Panc1 (cell line): ENCODE measurements around the gene MAP7D3. TPM values are rescaled to one million over a fixed set of nuclear protein-coding genes. Genes with fewer than 3 reads are reported as not detected.

Experiments
- ATAC-seq: fragments of 200-7000 bp; cut with Tn5 transposase; 2 replicates; pipeline ENCODE4 v1.9.1; 2020; ENCODE audit warnings: mild to moderate bottlenecking, moderate library complexity
- BruUV-seq: library from RNA; stranded (reverse); fragments of 400-500 nt; replicated peaks from 2 replicates; lab custom pipeline; 2021; lab: Mats Ljungman, UMichigan
- CTCF ChIA-PET: fragments of 300-600 bp; sonication (Branson Sonifier 250); formaldehyde crosslinking; loops from one replicate; lab custom pipeline; 2022; ENCODE audit warnings: antibody characterized with exemption; lab: Charles Lee
- POLR2A ChIA-PET: fragments of 300-600 bp; sonication (Branson Sonifier 250); formaldehyde crosslinking; loops from one replicate; lab custom pipeline; 2022; ENCODE audit warnings: antibody characterized with exemption; lab: Charles Lee
- DNase-seq: peaks from one replicate; pipeline ENCODE4 v3.0.0-alpha.2; 2010; ENCODE audit warnings: low read depth, low spot score
- H3K27ac ChIP-seq: 2 replicates; pipeline ENCODE4 v1.5.1; 2011; ENCODE audit warnings: mild to moderate bottlenecking, low read length, inconsistent platforms
- H3K27me3 ChIP-seq: fragments of 200-500 bp; sonication (Bioruptor generic); 2 replicates; pipeline ENCODE4 v1.6.0; 2014; ENCODE audit warnings: low read length, inconsistent platforms; ENCODE audit not compliant: control insufficient read depth, insufficient read depth
- H3K36me3 ChIP-seq: fragments of 200-500 bp; sonication (Bioruptor generic); 2 replicates; pipeline ENCODE4 v1.5.1; 2014; ENCODE audit warnings: inconsistent platforms, mild to moderate bottlenecking, low read length, moderate library complexity; ENCODE audit not compliant: control insufficient read depth, insufficient read depth
- H3K4me1 ChIP-seq: 2 replicates; pipeline ENCODE4 v1.5.1; 2011; ENCODE audit warnings: inconsistent platforms, mild to moderate bottlenecking, low read length, moderate library complexity; ENCODE audit not compliant: control insufficient read depth, insufficient read depth
- H3K4me3 ChIP-seq, 2 experiments: 2 replicates each; pipeline ENCODE4 v1.5.1; 2011 to 2012; ENCODE audit warnings: low read depth in 2 of 2, low read length in 2 of 2, mild to moderate bottlenecking in 2 of 2, inconsistent platforms in 1 of 2, moderate library complexity in 1 of 2
- H3K9me3 ChIP-seq: fragments of 200-500 bp; sonication (Bioruptor generic); 2 replicates; pipeline ENCODE4 v1.5.1; 2014; ENCODE audit warnings: low read depth, mild to moderate bottlenecking, inconsistent platforms, low read length, moderate library complexity; ENCODE audit not compliant: control insufficient read depth, insufficient read depth
- CTCF ChIP-seq: fragments of 450-650 bp; IDR thresholded peaks from 2 replicates; pipeline ENCODE4 v1.5.1; 2017; ENCODE audit warnings: mild to moderate bottlenecking
- POLR2AphosphoS5 ChIP-seq: IDR thresholded peaks from 2 replicates; pipeline ENCODE4 v1.6.1; 2012; ENCODE audit warnings: mild to moderate bottlenecking, low read depth, low read length, moderate library complexity
- REST ChIP-seq, 2 experiments: IDR thresholded peaks; 2 replicates each; pipeline ENCODE4 v1.6.1; 2011 to 2012; ENCODE audit warnings: low read depth in 2 of 2, control low read depth in 1 of 2, low read length in 1 of 2, mild to moderate bottlenecking in 1 of 2, moderate library complexity in 1 of 2; ENCODE audit not compliant: insufficient read depth in 1 of 2
- SIN3A ChIP-seq: IDR thresholded peaks from 2 replicates; pipeline ENCODE4 v1.6.1; 2012; ENCODE audit warnings: low read depth, mild to moderate bottlenecking, low read length, moderate library complexity, borderline replicate concordance; ENCODE audit not compliant: insufficient read depth
- TCF7L2 ChIP-seq: IDR thresholded peaks from 2 replicates; pipeline ENCODE4 v1.6.1; 2011; ENCODE audit warnings: mild to moderate bottlenecking, low read depth, low read length, inconsistent platforms
- in situ Hi-C: cut with HindIII; loops from 2 replicates; pipeline ENCODE4 v1.10.0; 2016; ENCODE audit warnings: low sequenced_read_pairs, low pct_unique_long_range_greater_than_20kb
- intact Hi-C: fragments of 100-400 bp; cut with micrococcal nuclease; formaldehyde crosslinking; loops from one replicate; pipeline ENCODE4 v1.10.0; 2022; ENCODE audit not compliant: unreplicated experiment
- total RNA-seq: library from RNA; stranded (reverse); gene quantifications from one replicate; pipeline ENCODE4 v1.2.1, GENCODE V29; 2021; ENCODE audit not compliant: unreplicated experiment

MAP7D3 gene
- total RNA-seq, 1 experiment from 2014 or later, result 23.3 TPM

GRCh38 chrX:136207546-136207945, 43.7 kb downstream of the MAP7D3 start:
- intact Hi-C loops, result no loop called here

GRCh38 chrX:136206916-136207315, 44.3 kb downstream of the MAP7D3 start:
- H3K4me1 ChIP-seq, result no peaks in the 10 kb centered on the region
- H3K9me3 ChIP-seq, result no peaks in the 10 kb centered on the region
- H3K27me3 ChIP-seq, result no peaks in the 10 kb centered on the region
- DNase-seq (no peak), ATAC-seq (no peak)
- no peak overlapping the region for H3K4me3 ChIP-seq
- in situ Hi-C loops, result no loop called here
- BruUV-seq, result no TSS peak
- H3K36me3 ChIP-seq, result no peaks in the 10 kb centered on the region
- no peak overlapping the region for H3K27ac ChIP-seq
- intact Hi-C loops, result no loop called here
- CTCF ChIA-PET, result no interaction called here
- POLR2A ChIA-PET, result no interaction called here
- TF ChIP-seq TCF7L2 (no peak), POLR2AphosphoS5 (no peak), CTCF (no peak), SIN3A (no peak), REST (IDR thresholded peaks at IDR 0.05; ENCODE audit: insufficient read depth in 1 of 2, low read depth in 2 of 2, low read length in 1 of 2) (no peak)

More at GRCh38 chrX:136207546-136207945, 43.7 kb downstream of the MAP7D3 start:
- DNase-seq (no peak), ATAC-seq (no peak)
- TF ChIP-seq POLR2AphosphoS5 (no peak), CTCF (no peak)
- Histone ChIP-seq H3K27ac (no peak overlapping the region), H3K4me1 (no peaks in the 10 kb centered on the region), H3K36me3 (no peaks in the 10 kb centered on the region), H3K9me3 (no peaks in the 10 kb centered on the region), H3K4me3 (no peak overlapping the region), H3K27me3 (no peaks in the 10 kb centered on the region)
- POLR2A ChIA-PET, result no interaction called here
- no TSS peak for BruUV-seq
- CTCF ChIA-PET, result no interaction called here
- in situ Hi-C loops, result no loop called here
